ENCODE measurements around the gene LIMA1.

- TF ChIP-seq NRF1 (conservative IDR thresholded peaks at IDR 0.05 in 1 of 2, IDR thresholded peaks at IDR 0.05 in 1 of 2) (no peak), RAD21 (CRISPR knock-in tag; conservative IDR thresholded peaks at IDR 0.05 in 1 of 2, IDR thresholded peaks at IDR 0.05 in 1 of 2) (peak; percentile 77 to 97), HMGXB4 (CRISPR knock-in tag; IDR thresholded peaks at IDR 0.05) (no peak), HDAC2 (IDR thresholded peaks at IDR 0.05) (no peak), NFXL1 (CRISPR knock-in tag; IDR thresholded peaks at IDR 0.05) (no peak), EZH2 (IDR thresholded peaks at IDR 0.05; ENCODE audit: borderline replicate concordance, low read depth, low read length) (no peak), NR2F6 (CRISPR knock-in tag; IDR thresholded peaks at IDR 0.05) (no peak)
Measured at GRCh38 chr12:50314636-50315312, 31.5 kb upstream of the LIMA1 start.
